Measurements from ENCODE around the gene IGFLR1.

The IGFLR1 gene

GRCh38 chr19:35739275-35740107 lies 2.8 kb downstream of the IGFLR1 start:
- H3K4me3 ChIP-seq (ENCODE audit: low read depth, low read length) = peak overlapping the region; percentile 64
- no peak for TF ChIP-seq CTCF (IDR thresholded peaks at IDR 0.05; ENCODE audit: low read depth, low read length)

DNA sequence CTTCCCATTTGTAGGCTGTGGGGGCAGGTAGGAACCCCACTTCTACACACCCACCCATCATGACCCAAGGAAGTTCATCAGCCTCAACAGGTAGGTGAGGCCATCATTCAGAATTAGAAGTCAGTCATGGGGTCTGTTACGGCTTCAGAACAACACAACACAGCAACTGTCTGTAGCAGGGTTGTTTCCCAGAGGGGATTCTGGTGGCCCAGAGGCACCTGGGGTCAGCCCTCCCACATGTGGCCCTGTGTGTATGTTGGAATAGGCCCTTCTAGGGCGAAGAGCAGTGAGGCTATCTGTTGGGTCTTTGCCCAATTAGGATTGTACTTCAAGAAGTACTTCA lies 3.4 kb downstream of the IGFLR1 start:
- TF ChIP-seq CTCF (IDR thresholded peaks at IDR 0.05; ENCODE audit: low read depth, low read length) = no peak
- no peak overlapping the region for H3K4me3 ChIP-seq (ENCODE audit: low read depth, low read length)

- no peak overlapping the region for H3K4me3 ChIP-seq (ENCODE audit: low read depth, low read length)
- no peak for TF ChIP-seq CTCF (IDR thresholded peaks at IDR 0.05; ENCODE audit: low read depth, low read length)
Measured at GRCh38 chr19:35738021-35738886, 4.0 kb downstream of the IGFLR1 start.

- no peak for TF ChIP-seq CTCF (IDR thresholded peaks at IDR 0.05; ENCODE audit: low read depth, low read length)
- no peak overlapping the region for H3K4me3 ChIP-seq (ENCODE audit: low read depth, low read length)
Measured at GRCh38 chr19:35736913-35737886, 5.1 kb downstream of the IGFLR1 start.

DNA sequence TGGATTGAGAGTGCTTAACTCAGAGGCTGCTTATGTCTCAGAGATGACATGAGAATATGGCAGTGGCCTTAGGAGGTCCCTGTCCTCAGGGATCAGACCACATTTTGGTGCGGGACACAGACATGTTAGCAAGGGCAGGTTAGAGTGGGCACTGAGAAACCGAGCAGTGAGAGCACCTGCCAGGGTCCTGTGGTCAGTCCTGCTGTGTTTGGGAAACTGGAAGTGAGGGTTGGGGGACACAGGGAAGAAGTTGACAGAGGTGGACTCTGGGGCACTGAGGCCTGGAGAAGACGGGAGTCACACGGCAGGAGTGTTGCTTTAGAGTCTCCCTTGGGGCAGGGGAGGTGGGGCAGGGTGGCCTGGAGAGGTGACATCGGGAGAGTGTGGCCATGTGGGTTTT lies 7.4 kb downstream of the IGFLR1 start:
- no peak overlapping the region for H3K4me3 ChIP-seq (ENCODE audit: low read depth, low read length)
- TF ChIP-seq CTCF (IDR thresholded peaks at IDR 0.05; ENCODE audit: low read depth, low read length) = no peak

DNA sequence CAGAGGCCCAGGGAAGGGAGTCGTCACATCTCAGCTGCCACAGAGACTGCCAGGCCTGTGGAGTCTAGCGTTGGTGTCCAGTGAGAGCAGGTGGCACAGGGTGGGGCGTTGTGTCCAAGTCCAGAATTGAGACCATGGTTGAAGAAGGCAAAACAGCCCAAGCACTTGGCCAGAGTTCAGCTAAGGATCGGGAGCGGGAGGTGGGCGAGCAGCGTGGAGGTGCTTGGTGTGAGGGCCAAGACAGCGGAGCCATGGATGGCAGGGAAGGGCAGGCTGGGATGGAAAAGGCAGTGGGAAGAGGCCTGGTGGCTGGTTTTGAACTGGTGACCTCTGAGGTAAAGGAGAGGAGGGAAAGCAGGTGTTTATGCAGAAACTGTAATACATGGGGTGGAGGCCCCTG lies 8.0 kb downstream of the IGFLR1 start:
- TF ChIP-seq CTCF (IDR thresholded peaks at IDR 0.05; ENCODE audit: low read depth, low read length) = no peak
- no peak overlapping the region for H3K4me3 ChIP-seq (ENCODE audit: low read depth, low read length)
